HG02678 (cell line): ENCODE data around the gene PTP4A1.

ENCODE experiments used
- ATAC-seq: cut with Tn5 transposase; IDR thresholded peaks from one replicate; pipeline ENCODE4 v1.9.1; 2021; ENCODE audit warnings: mild to moderate bottlenecking, moderate library complexity; ENCODE audit not compliant: unreplicated experiment

The PTP4A1 gene

DNA sequence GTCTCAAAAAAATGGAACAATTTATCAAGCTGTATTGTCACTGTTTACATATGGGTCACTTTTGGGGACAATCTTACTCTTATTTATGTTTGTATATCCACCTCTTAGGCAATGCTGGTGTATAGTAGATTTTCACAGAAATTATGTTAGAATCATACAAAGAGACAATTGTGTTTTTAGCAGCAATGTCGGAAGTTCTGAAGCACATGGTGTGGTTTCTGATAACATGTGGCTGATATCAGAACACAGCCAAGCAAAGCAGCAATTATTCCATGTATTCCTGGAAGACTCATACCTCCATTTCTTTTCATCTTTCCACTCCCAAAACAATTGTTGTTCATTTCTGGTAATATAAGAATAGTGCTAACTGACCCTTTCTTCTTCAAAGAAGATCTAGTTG lies 17.5 kb upstream of the PTP4A1 start:
- no peak for ATAC-seq

DNA sequence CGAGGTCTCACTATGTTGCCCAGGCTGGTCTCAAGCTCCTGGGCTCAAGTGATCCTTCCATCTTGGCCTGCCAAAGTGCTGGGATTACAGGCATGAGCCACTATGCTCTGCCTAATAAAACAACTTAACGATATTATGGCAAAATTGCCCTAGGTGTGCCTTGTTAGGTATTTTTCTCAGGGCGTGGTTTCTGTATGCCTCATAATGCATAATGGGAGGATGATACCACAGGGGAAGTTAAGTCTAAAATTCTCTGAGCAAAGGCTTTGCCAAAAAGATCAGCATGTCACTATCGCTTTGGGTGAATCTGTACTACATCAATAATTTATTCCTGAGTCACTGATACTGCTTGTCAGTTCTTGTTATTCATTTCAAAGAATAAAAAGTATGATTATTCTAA lies 15.9 kb upstream of the PTP4A1 start:
- no peak for ATAC-seq

DNA sequence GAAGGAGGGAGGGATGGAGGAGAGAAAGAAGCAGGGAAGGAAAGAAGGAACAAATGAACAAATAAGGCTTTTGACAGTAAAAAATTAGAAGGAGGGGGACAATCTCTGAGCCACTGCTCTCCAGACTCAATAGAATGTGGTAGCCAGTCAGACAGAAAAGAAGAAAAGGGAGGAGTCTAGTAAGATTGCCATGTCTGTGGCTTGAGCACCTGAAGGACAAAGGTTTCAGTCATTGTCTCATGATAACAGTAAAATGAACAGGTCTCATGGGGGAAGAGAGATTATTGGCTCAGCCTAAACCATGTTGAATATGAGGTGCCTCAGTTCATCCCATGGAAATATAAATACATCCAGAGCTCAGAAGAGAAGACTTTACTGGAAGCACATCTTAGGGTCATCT lies 14.0 kb upstream of the PTP4A1 start:
- ATAC-seq: peak; percentile 63

DNA sequence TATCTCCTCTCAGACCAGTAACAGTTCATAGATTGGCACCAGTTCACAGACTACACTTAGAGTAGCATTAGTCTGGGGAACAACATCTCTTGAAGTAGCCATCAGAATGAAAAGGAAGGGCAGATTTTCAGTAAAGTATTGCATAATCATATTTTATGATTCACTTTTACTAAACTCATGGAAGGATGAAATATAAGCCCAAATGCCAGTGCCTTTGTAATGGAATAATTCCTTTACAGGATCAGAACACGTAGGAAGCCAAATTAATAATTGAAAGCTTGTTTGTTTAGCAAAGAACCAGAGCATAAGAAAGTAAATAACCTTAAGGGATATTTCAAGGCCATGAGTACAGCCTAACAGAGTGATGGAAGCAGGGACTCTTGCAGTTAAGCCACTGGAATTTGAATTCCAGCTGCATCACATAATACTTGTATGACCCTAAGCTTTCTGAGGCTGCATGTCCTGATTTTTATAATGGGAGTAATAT lies 11.4 kb upstream of the PTP4A1 start:
- ATAC-seq: no peak

DNA sequence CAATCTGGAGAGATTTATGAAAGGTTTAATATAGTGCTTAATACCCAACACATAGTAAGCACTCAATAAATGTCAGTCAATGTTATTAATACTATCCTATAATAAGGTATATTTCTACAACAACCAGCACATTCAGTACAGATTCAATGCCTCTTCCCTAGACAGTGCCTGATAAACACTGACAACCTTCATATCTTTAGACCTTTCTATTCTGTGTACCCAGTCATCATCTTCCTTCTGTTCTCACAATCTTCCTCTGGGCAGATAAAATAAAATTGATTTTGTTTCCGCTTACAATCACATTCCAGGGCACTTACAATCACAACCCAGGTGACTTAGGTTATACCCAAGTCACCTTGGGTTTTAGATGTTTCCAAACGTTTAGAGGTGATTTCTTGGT lies 11.0 kb upstream of the PTP4A1 start:
- no peak for ATAC-seq

DNA sequence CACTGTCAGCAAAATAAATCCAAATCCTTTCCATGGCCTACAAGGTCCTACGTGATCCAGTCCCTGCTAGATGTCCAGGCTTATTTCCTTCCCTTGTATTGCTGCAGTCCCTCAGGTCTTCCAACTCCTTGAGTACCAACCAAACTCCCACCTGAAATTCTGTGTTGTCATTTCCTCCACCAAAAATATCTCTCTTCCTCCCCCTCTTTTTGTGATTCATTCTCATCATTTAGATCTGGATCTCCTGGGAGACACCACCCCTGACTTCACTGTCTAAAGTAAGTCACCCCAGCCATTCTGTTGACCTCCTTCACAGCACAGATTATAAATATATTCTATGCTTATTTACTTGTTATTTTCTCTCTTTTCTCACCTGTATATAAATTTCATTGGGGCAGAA lies 9.0 kb upstream of the PTP4A1 start:
- ATAC-seq: no peak

DNA sequence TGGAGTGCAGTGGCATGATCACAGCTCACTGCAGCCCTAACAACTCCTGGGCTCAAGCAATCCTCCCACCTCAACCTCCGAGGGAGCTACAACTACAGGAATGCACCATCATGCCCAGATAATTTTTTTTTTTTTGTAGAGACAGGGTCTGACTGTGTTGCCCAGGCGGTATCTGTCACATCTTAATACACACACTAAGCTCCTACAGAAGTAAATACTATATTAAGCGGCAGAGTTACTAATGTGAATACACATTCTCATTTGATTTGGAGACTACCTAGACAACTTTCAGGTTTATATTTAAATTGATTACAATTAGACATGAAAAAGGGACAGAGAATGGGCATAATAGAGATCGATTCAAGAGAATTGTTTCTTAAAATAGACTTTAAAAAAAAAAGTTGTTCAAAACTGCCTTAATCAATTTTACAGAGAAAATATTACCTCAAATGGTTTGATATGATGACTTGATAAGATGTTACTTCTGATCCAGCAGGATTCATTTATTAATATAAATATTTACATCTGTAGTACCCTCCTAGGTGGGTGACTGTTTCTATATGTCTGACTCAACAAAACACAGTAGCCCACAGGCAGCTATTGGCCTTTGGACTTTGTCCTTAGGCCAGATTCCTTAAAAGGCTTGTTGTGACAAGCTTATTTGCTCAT lies 7.1 kb upstream of the PTP4A1 start:
- ATAC-seq: no peak

DNA sequence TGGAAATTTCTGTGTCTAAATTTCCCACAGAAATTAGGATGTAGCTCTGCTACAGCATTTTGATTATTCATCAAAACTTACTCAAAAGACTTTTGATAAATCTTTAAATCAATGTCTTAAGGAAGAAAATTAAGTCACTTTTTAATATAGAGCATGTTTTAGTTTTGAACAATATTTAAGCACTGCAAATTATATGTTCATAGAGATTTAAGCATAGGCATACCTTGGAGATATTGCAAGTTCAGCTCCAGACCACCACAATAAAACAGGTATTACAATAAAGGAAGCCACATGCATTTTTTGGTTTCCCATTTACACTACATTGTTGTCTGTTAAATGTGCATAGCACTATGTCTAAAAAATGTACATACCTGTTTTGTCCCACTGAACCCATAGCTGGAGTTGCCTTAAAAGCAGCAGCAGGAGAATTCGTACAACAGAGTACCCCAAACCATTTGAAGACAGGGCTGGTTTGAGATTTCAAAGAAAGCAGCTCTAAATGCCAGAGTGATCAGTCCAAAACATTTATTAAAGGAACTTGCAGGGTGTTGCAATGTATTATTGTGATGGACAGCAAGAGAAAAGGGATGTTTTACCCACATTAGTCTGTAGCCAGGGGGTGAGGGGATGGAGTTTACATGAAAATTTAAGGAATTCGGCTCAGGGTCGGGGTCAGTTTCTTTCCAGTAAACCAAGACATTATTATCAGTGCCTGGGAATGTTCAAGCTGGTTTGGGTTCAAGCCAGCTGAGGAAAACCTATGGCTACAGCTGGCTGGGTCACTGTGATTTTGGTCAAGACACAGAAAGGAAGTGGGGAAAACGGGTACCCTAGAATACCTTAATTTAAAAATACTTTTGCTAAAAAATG lies 6.3 kb upstream of the PTP4A1 start:
- no peak for ATAC-seq

DNA sequence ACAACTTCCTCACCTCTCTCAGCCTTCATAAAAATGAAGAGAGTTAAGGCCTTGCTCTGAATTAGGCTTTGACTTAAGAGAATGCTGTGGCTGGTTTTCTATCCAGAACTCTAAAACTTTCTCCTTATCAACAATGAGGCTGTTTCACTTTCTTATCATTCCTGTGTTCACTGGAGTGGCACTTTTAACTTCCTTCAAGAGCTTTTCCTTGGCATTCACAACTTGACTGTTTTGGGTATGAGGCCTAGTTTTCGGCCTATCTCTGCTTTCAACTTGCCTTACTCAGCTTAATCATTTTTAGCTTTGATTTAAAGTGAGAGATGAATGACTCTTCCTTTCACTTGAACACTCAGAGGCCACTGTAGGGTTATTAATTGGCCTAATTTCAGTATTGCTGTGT lies 4.3 kb upstream of the PTP4A1 start:
- no peak for ATAC-seq

DNA sequence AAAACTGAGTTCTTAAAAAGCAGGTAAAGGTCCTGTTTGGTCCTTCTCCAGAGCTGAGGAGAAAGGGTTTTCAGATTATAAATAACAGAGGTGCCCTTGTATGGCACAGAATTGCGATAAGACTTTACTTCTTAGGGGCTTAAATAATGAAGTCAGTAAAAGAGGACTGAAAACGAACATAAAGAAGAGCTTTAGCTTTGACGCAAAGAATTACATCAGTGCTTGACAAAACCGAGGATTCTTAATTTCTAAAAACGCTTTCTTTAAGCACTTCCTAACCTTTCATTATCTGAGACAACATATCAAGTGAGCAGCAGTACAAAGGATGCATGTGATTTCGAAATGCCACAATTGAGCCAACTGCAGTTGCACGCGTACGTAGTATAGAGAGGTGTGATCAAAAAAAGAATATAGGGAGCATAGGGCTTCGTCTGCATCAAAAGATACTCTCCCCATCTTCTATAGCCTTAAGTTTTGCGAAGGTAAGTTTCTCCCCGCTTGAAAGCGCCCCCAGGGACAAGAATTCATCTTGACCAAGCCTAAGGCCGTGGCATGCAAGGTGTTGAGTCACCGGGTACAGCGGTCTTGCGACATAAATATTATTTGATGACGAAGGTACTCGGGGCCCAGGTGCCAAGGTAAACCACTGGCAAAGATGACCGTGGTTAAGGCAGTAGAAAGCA lies 778 bp upstream of the PTP4A1 start:
- ATAC-seq: peak; percentile 6

DNA sequence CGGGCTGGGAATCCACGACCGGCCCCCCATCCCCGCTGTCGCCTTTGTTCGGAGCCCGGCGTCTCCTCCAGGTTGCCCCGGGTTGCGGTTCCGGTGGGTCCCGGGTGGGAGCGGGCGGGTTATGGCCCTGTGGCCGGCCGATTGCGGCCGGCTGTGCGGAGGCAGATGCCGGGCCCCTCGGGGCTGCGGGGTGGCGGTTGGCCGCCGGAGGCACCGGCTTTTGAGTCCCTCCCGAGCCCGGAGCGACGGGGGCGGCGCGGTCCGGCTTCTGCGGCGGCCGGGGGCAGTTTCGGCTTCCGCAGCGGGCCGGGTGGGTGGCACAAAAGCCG lies 431 bp downstream of the PTP4A1 start:
- ATAC-seq: peak; percentile 0

DNA sequence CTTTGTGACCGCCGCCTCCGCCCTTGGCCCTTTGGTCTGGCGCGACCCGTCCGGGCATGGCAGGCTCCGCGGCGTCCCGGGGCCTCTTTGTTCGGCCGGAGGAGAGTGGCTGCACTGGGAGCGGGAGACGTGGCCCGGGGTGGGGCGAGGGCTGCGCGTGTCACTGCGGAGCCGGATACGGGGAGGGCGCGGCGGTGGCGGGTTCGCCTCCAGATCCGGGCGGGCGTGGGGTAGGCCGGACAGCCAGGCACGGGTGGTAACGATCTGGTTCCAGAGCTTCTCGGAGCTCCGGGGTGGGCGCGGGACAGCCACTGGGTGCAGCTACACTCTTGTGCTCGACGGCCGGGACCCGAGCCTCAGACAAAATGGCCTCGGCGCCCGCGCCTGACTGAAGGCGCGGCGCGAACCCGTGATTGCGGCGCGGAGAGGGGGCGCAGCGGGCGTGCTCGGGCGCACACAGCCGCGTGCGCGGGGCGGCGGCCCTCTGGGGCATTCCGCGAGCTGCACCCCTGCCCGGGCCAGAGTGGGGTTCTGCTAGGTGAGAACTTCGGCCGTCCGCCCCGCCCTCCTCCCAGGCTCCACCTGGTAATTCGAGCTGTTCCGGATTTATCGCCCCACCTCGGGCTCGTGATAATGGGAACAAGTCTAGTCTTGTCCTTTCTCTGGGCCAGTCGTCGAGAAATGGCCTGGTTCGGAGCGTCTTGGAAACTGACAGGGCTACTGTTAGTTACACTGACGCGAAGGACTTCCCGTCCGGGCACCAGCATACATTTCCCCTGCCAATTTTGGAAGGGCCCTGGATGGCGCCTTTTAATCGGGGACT lies 1.0 kb downstream of the PTP4A1 start:
- ATAC-seq: peak; percentile 39

DNA sequence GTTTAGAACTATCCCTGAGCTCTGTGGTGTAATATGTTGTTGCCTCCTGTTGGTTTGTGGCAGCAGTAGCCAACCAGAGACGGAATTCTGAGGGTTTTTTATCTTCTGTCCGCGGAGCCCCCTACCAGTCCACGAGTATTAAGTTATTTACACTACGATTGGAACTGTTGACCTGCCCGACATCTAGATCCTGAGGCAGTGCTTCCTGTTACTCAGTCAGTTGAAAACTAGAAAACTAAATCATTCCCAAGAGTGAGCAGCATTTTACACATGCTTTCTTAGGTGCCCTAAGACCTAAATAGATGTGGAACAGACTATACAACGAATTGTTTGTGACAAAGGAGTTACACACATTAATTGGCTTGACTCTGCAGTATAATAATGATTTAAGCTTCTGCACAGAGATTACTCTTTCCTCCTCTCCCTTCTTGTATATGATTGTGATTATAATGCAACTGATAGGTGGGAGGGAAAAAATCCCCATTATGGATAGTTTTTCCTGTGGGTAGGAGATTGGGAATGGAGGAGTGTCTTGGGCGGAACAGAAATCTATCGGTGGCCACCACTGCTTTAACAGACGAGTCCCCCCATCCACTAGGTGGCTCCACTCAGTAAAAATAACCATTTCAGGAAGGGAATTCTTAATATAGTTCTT lies 1.7 kb downstream of the PTP4A1 start:
- ATAC-seq: peak; percentile 16

DNA sequence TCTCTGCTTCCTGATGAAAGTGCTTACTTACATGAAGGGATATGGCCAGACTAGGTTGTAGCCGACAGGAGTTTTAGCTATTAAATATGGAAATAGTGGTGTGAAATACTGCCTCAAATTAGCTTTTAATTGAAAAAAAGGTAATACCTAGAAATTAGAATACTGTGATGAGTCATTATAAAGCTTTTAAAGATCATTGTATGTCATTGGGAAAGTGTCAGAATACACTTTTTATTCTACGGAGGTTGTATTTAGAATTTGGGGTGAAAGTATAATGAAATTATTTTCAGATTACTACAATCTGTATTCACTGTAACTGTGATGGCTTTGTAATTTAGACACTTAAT lies 2.2 kb downstream of the PTP4A1 start:
- ATAC-seq: no peak

DNA sequence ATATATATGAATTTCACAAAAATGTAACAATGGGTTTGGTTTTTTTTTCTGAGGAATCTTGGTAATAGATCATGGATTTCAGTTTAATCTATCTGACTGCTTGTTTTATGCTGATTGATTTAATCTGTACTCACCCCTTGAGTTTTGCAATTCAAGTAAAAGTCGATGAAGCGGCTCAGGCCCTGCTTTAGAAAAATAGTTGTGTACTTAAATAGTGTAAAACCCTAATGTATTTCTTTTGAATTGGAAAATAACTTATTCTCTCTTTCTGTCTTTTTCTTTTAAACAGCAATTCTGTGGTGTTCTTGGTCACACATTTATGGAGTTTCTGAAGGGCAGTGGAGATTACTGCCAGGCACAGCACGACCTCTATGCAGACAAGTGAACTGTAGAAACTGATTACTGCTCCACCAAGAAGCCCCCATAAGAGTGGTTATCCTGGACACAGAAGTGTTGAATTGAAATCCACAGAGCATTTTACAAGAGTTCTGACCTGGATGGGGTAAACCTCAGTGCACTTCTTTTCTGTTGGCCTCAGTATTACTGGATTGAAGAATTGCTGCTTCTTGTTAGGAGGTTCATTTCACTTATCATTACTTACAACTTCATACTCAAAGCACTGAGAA lies 4.0 kb downstream of the PTP4A1 start:
- no peak for ATAC-seq

DNA sequence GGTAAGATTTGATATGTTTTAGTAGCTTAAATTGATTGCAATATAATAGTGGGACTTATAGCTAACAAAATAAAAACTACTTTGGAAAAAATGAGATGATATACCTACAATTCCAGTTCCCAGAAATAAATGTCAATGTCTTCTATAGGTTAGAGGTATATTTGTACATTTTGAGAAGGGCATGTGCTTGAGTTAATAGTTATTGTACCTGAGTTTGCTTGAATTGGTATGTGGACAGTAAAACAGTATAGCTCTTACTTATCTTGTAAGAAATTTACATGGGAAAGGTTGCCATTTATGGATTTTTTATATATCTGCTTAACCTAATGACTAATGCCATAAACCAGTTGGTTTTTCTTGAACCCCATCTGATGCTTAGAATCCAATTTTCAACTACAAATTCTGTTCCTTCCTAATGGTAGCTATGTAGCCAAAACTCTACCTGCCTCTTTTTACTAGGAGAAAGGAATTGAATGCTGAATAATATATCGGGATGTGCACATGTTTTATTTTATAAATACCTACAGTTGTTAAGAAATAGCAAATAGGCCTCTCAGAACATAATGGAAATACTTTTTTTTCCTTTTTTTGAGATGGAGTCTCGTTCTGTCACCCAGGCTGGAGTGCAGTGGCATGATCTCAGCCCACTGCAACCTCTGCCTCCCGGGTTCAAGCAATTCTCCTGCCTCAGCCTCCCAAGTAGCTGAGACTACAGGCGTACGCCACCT lies 4.9 kb downstream of the PTP4A1 start:
- no peak for ATAC-seq

DNA sequence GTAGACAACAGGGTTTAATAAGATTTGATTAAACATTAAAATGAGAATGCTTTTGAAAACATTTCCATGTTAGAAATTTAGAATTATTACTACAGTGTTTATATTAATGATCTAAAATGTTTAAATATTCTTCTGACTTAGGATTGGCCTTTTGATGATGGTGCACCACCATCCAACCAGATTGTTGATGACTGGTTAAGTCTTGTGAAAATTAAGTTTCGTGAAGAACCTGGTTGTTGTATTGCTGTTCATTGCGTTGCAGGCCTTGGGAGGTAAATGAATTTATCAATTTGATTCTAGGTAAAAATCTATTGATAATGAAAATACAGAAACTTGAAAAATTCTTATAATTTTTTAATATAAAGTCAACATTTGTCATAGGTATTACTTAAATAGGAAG lies 6.5 kb downstream of the PTP4A1 start:
- no peak for ATAC-seq

DNA sequence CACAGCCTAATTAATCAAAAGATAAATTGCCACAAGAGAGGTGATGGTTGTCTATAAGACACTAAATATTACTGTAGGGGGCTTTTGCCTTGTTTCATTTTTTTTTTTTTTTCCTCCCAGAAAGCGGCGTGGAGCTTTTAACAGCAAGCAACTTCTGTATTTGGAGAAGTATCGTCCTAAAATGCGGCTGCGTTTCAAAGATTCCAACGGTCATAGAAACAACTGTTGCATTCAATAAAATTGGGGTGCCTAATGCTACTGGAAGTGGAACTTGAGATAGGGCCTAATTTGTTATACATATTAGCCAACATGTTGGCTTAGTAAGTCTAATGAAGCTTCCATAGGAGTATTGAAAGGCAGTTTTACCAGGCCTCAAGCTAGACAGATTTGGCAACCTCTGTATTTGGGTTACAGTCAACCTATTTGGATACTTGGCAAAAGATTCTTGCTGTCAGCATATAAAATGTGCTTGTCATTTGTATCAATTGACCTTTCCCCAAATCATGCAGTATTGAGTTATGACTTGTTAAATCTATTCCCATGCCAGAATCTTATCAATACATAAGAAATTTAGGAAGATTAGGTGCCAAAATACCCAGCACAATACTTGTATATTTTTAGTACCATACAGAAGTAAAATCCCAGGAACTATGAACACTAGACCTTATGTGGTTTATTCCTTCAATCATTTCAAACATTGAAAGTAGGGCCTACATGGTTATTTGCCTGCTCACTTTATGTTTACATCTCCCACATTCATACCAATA lies 7.8 kb downstream of the PTP4A1 start:
- ATAC-seq: no peak

DNA sequence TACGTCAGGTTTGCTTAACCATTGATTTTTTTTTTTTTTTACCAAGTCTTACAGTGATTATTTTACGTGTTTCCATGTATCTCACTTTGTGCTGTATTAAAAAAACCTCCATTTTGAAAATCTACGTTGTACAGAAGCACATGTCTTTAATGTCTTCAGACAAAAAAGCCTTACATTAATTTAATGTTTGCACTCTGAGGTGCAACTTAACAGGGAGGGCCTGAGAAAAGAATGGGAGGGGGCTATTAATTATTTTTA lies 8.4 kb downstream of the PTP4A1 start:
- no peak for ATAC-seq
